Esophagus squamous epithelium (tissue), 4 donors: ENCODE measurements around the gene PSMA7.

Experiments used
- POLR2A ChIP-seq, 4 donors: fragments of 450-650 bp; IDR thresholded peaks; one replicate each; pipeline ENCODE4 v1.6.1; 2017; ENCODE audit warnings: antibody characterized with exemption in 4 of 4, mild to moderate bottlenecking in 4 of 4, moderate library complexity in 3 of 4
- TF ChIP-seq, protein P1 (sequence below), 6 experiments: fragments of 450-650 bp in 4 of 6; fragments of 200-600 bp in 2 of 6; sonication (generic) in 2 of 6; IDR thresholded peaks; one replicate each; pipeline ENCODE4 v1.5.1; 2016 to 2019; ENCODE audit warnings: antibody characterized with exemption in 6 of 6, mild to moderate bottlenecking in 4 of 6, moderate library complexity in 4 of 6

- TF ChIP-seq, protein P1, sequence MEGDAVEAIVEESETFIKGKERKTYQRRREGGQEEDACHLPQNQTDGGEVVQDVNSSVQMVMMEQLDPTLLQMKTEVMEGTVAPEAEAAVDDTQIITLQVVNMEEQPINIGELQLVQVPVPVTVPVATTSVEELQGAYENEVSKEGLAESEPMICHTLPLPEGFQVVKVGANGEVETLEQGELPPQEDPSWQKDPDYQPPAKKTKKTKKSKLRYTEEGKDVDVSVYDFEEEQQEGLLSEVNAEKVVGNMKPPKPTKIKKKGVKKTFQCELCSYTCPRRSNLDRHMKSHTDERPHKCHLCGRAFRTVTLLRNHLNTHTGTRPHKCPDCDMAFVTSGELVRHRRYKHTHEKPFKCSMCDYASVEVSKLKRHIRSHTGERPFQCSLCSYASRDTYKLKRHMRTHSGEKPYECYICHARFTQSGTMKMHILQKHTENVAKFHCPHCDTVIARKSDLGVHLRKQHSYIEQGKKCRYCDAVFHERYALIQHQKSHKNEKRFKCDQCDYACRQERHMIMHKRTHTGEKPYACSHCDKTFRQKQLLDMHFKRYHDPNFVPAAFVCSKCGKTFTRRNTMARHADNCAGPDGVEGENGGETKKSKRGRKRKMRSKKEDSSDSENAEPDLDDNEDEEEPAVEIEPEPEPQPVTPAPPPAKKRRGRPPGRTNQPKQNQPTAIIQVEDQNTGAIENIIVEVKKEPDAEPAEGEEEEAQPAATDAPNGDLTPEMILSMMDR (IDR thresholded peaks at IDR 0.05): no peak
- TF ChIP-seq POLR2A (IDR thresholded peaks at IDR 0.05): no peak
Measured at GRCh38 chr20:62150310-62150575, 7.0 kb upstream of the PSMA7 start.
